IMR-90 (cell line): ENCODE results near the gene AKIRIN2. TPM values are rescaled to one million over a fixed set of nuclear protein-coding genes. Genes with fewer than 3 reads are reported as not detected.

Experiments used
- ATAC-seq: fragments of 200-7000 bp; cut with Tn5 transposase; 2 replicates; pipeline ENCODE4 v1.9.1; 2020; ENCODE audit warnings: low read depth, mild to moderate bottlenecking, moderate library complexity
- BruUV-seq: library from RNA; stranded (reverse); fragments of 400-500 nt; replicated peaks from 2 replicates; lab custom pipeline; 2021; lab: Mats Ljungman, UMichigan
- CTCF ChIA-PET: fragments of 300-600 bp; formaldehyde crosslinking; extraction: SDS; loops from one replicate; lab custom pipeline; 2021; ENCODE audit warnings: antibody characterized with exemption; lab: Yijun Ruan, JAX
- POLR2A ChIA-PET: fragments of 300-600 bp; sonication (Branson Sonifier 250); formaldehyde crosslinking; loops from one replicate; lab custom pipeline; 2022; ENCODE audit warnings: antibody characterized with exemption; ENCODE audit not compliant: unreplicated experiment; lab: Charles Lee
- DNase-seq: peaks from one replicate; pipeline ENCODE4 v3.0.0; 2013
- H2AFZ ChIP-seq: replicated peaks from 2 replicates; pipeline ENCODE3; 2013; ENCODE audit warnings: low read length, mild to moderate bottlenecking; ENCODE audit not compliant: poor library complexity
- H2AK5ac ChIP-seq: 2 replicates; pipeline ENCODE4 v1.6.1; 2013; ENCODE audit warnings: low read depth, low read length, inconsistent platforms
- H2AK9ac ChIP-seq: replicated peaks from 2 replicates; pipeline ENCODE3; 2013; ENCODE audit warnings: mild to moderate bottlenecking, low read depth, low read length, moderate library complexity; ENCODE audit not compliant: poor library complexity
- H2BK120ac ChIP-seq: 2 replicates; pipeline ENCODE4 v1.6.1; 2013; ENCODE audit warnings: low read depth, low read length, inconsistent platforms
- H2BK15ac ChIP-seq: 3 replicates; pipeline ENCODE4 v1.6.1; 2013; ENCODE audit warnings: low read depth, low read length, inconsistent platforms
- H2BK20ac ChIP-seq: 2 replicates; pipeline ENCODE4 v1.6.1; 2013; ENCODE audit warnings: low read depth, mild to moderate bottlenecking, inconsistent platforms, low read length, moderate library complexity
- H2BK5ac ChIP-seq: 2 replicates; pipeline ENCODE4 v1.6.1; 2013; ENCODE audit warnings: mild to moderate bottlenecking, low read depth, low read length, inconsistent platforms; ENCODE audit not compliant: poor library complexity, severe bottlenecking
- H3K14ac ChIP-seq: replicated peaks from 2 replicates; pipeline ENCODE4 v1.6.1; 2013; ENCODE audit warnings: low read depth, low read length, inconsistent platforms
- H3K18ac ChIP-seq: 2 replicates; pipeline ENCODE4 v1.6.1; 2013; ENCODE audit warnings: low read depth, low read length, control low read depth
- H3K23ac ChIP-seq: 2 replicates; pipeline ENCODE4 v1.6.1; 2013; ENCODE audit warnings: low read depth, low read length, inconsistent platforms
- H3K27ac ChIP-seq: 2 replicates; pipeline ENCODE4 v1.5.1; 2013; ENCODE audit warnings: mild to moderate bottlenecking, control low read depth, low read length; ENCODE audit not compliant: insufficient read depth
- H3K27me3 ChIP-seq: 2 replicates; pipeline ENCODE4 v1.6.1; 2013; ENCODE audit warnings: low read length; ENCODE audit not compliant: control insufficient read depth, insufficient read depth
- H3K36me3 ChIP-seq: 2 replicates; pipeline ENCODE4 v1.6.1; 2013; ENCODE audit warnings: low read length, mixed read lengths; ENCODE audit not compliant: control insufficient read depth, insufficient read depth
- H3K4ac ChIP-seq: 2 replicates; pipeline ENCODE4 v1.6.1; 2013; ENCODE audit warnings: low read depth, low read length, inconsistent platforms
- H3K4me1 ChIP-seq: 2 replicates; pipeline ENCODE4 v1.6.1; 2013; ENCODE audit warnings: low read length, mixed read lengths; ENCODE audit not compliant: control insufficient read depth, insufficient read depth
- H3K4me2 ChIP-seq: 2 replicates; pipeline ENCODE4 v1.6.1; 2013; ENCODE audit warnings: low read depth, mild to moderate bottlenecking, control low read depth, low read length, moderate library complexity
- H3K4me3 ChIP-seq: 2 replicates; pipeline ENCODE4 v1.5.1; 2013; ENCODE audit warnings: low read depth, mild to moderate bottlenecking, control low read depth, low read length, moderate library complexity; ENCODE audit not compliant: insufficient read depth
- H3K56ac ChIP-seq: 2 replicates; pipeline ENCODE4 v1.6.1; 2013; ENCODE audit warnings: low read length, inconsistent platforms; ENCODE audit not compliant: insufficient read depth; ENCODE audit errors: extremely low read depth
- H3K79me1 ChIP-seq, 2 experiments: 2 replicates each; pipeline ENCODE4 v1.6.1; 2013; ENCODE audit warnings: low read length in 2 of 2, inconsistent platforms in 1 of 2, low read depth in 1 of 2
- H3K9ac ChIP-seq: 2 replicates; pipeline ENCODE4 v1.6.1; 2013; ENCODE audit warnings: low read depth, low read length, control low read depth
- H3K9me1 ChIP-seq: 2 replicates; pipeline ENCODE4 v1.6.1; 2013; ENCODE audit warnings: low read length, inconsistent platforms; ENCODE audit not compliant: insufficient read depth
- H3K9me3 ChIP-seq: 2 replicates; pipeline ENCODE4 v1.6.1; 2013; ENCODE audit warnings: low read length; ENCODE audit not compliant: control insufficient read depth, insufficient read depth
- H4K20me1 ChIP-seq: 2 replicates; pipeline ENCODE4 v1.6.1; 2013; ENCODE audit warnings: low read length, inconsistent platforms; ENCODE audit not compliant: insufficient read depth
- H4K5ac ChIP-seq: 2 replicates; pipeline ENCODE4 v1.6.1; 2013; ENCODE audit warnings: mild to moderate bottlenecking, low read depth, low read length, control low read depth
- H4K8ac ChIP-seq, 2 experiments: 2 replicates each; pipeline ENCODE4 v1.6.1; 2013; ENCODE audit warnings: low read depth in 2 of 2, low read length in 2 of 2, control low read depth in 1 of 2, inconsistent platforms in 1 of 2
- H4K91ac ChIP-seq: 2 replicates; pipeline ENCODE4 v1.6.1; 2013; ENCODE audit warnings: low read depth, low read length, inconsistent platforms; ENCODE audit not compliant: insufficient read depth
- BHLHE40 ChIP-seq: fragments of 150-350 bp; IDR thresholded peaks from 2 replicates; pipeline ENCODE4 v1.6.1; 2016; ENCODE audit warnings: mild to moderate bottlenecking, low read depth, low read length
- CEBPB ChIP-seq: IDR thresholded peaks from 2 replicates; pipeline ENCODE4 v1.6.1; 2012; ENCODE audit warnings: low read depth, low read length, improper control_type of control experiment
- FOS ChIP-seq: fragments of 150-350 bp; IDR thresholded peaks from 2 replicates; pipeline ENCODE4 v1.6.1; 2016; ENCODE audit warnings: low read depth, low read length
- RAD21 ChIP-seq: IDR thresholded peaks from 2 replicates; pipeline ENCODE4 v1.6.1; 2012; ENCODE audit warnings: low read length, improper control_type of control experiment
- RFX5 ChIP-seq: IDR thresholded peaks from 2 replicates; pipeline ENCODE4 v1.8.0; 2012; ENCODE audit warnings: low read depth, mild to moderate bottlenecking, low read length, moderate library complexity
- WGBS, 2 experiments: methylation state at CpG; one replicate each; pipeline versions ENCODE4 v1.1.5 to v1.1.7; 2013; ENCODE audit warnings: missing lambda C conversion rate in 2 of 2; ENCODE audit not compliant: insufficient read length in 1 of 2; ENCODE audit errors: extremely low coverage in 2 of 2; 5-methylcytosine and 5-hydroxymethylcytosine counted together
- dilution Hi-C: fragments of 300-500 bp; cut with HindIII; formaldehyde crosslinking; loops from one replicate; pipeline ENCODE4 v1.14.3; 2018; ENCODE audit warnings: low sequenced_read_pairs; ENCODE audit not compliant: unreplicated experiment
- in situ Hi-C: fragments of 300-500 bp; cut with MboI; formaldehyde crosslinking; loops from 3 replicates; pipeline ENCODE4 v1.14.3; 2019; ENCODE audit warnings: low sequenced_read_pairs, inconsistent platforms, mixed read lengths
- intact Hi-C: fragments of 100-400 bp; cut with micrococcal nuclease; formaldehyde crosslinking; loops from 2 replicates; pipeline ENCODE4 v1.10.0; 2022
- polyA plus RNA-seq, 3 experiments: library from polyadenylated mRNA; depleted of rRNA; stranded (reverse); fragments of >200 nt; gene quantifications; 2 replicates each; pipeline ENCODE4 v1.2.3, GENCODE V29; 2012; ENCODE audit warnings: low replicate concordance in 1 of 3
- total RNA-seq: library from RNA; depleted of rRNA; stranded (reverse); fragments of >200 nt; gene quantifications from 2 replicates; pipeline ENCODE4 v1.2.3, GENCODE V29; 2012

AKIRIN2 gene
- total and polyA plus RNA-seq, 2 of the 4 experiments (the other 2 are of a cell fraction), result 7.9 to 26.6 TPM

DNA sequence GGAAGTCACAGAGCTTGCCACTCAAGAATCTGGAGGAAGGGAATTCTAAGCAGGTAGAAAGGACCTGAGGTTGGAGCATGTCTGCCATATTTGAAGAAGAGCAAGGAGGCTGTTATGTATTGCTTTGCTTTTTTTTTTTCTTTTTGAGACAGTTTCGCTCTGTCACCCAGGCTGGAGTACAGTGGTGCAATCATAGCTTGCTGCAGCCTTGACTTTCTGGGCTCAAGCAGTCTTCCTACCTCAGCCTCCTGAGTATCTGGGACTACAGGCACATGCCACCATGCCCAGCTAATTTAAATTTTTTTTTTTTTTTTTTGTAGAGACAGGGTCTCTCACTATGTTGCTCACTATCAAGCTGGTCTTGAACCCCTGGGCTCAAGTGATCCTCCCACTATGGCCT, 71.3 kb downstream of the AKIRIN2 start:
- no CpG with 5 or more reads among the region's 1 CpG for WGBS, 2 experiments
- Histone ChIP-seq H3K4ac (no peak overlapping the region), H3K4me2 (no peak overlapping the region), H3K9ac (no peak overlapping the region), H4K5ac (no peak overlapping the region), H3K14ac (no peak overlapping the region), H3K27me3 (no peaks in the 10 kb centered on the region), H3K79me1 (no peaks in the 10 kb centered on the region; a peak in 1 of 4 replicates), H2BK15ac (no peak overlapping the region; the same call in 2 of the 3 replicates), H4K20me1 (no peaks in the 10 kb centered on the region), H2AK9ac (no peak overlapping the region), H2BK20ac (no peak overlapping the region), H3K9me1 (no peaks in the 10 kb centered on the region), H2AK5ac (no peak overlapping the region), H2BK120ac (no peak overlapping the region), H3K4me1 (peaks cover 4% of the 10 kb centered on the region), H3K9me3 (no peaks in the 10 kb centered on the region), H4K91ac (no peak overlapping the region), H4K8ac (no peak overlapping the region), H3K27ac (no peak overlapping the region), H3K36me3 (0 out of 2 replicates have a peak, but pooled peaks cover 1% of the 10 kb centered on the region), H3K4me3 (no peak overlapping the region), H3K23ac (no peak overlapping the region), H2AFZ (no peak overlapping the region), H3K56ac (no peak overlapping the region), H3K18ac (no peak overlapping the region), H2BK5ac (no peak overlapping the region)
- ATAC-seq (no peak), DNase-seq (no peak)
- dilution Hi-C loops, result no loop called here
- intact Hi-C loops, result no loop called here
- BruUV-seq, result no TSS peak
- POLR2A ChIA-PET, result no interaction called here
- CTCF ChIA-PET, result no interaction called here
- in situ Hi-C loops, result no loop called here
- TF ChIP-seq RFX5, result no peak
- TF ChIP-seq CEBPB, result no peak
- TF ChIP-seq RAD21, result no peak
- TF ChIP-seq BHLHE40, result no peak
- no peak for TF ChIP-seq FOS
